Keratinocyte (primary cell): ENCODE data around the gene SPA17. TPM values are rescaled to one million over a fixed set of nuclear protein-coding genes. Genes with fewer than 3 reads are reported as not detected.

ENCODE experiments used
- DNase-seq: peaks from one replicate; pipeline ENCODE4 v3.0.0-alpha.2; 2011; ENCODE audit warnings: low read depth, missing footprints, low spot score
- FAIRE-seq: peaks from 2 replicates; lab custom pipeline; 2011; peaks lifted over from hg19 to GRCh38; lab: Jason Lieb, UNC
- H2AFZ ChIP-seq: 2 replicates; pipeline ENCODE4 v1.6.0; 2012; ENCODE audit warnings: low read length, control low read depth, inconsistent platforms; ENCODE audit not compliant: control insufficient read depth
- H3K27ac ChIP-seq: 2 replicates; pipeline ENCODE4 v1.5.1; 2011; ENCODE audit warnings: low read length; ENCODE audit not compliant: control insufficient read depth, insufficient read depth
- H3K27me3 ChIP-seq: 3 replicates; pipeline ENCODE4 v1.6.0; 2011; ENCODE audit warnings: low read length; ENCODE audit not compliant: control insufficient read depth, insufficient read depth; ENCODE audit errors: extremely low read depth
- H3K36me3 ChIP-seq, 2 experiments: 2 replicates in 1 of 2; 3 replicates in 1 of 2; pipeline ENCODE4 v1.5.1; 2011; ENCODE audit warnings: low read length in 2 of 2, mild to moderate bottlenecking in 1 of 2; ENCODE audit not compliant: control insufficient read depth in 2 of 2, insufficient read depth in 2 of 2; ENCODE audit errors: extremely low read depth in 1 of 2
- H3K4me1 ChIP-seq: 3 replicates; pipeline ENCODE4 v1.5.1; 2011; ENCODE audit warnings: low read length; ENCODE audit not compliant: control insufficient read depth, insufficient read depth; ENCODE audit errors: extremely low read depth
- H3K4me2 ChIP-seq: 3 replicates; pipeline ENCODE4 v1.6.0; 2011; ENCODE audit warnings: low read depth, low read length; ENCODE audit not compliant: control insufficient read depth, insufficient read depth; ENCODE audit errors: extremely low read depth
- H3K4me3 ChIP-seq, 3 experiments: fragments of 200-600 bp in 1 of 3; sonication (generic) in 1 of 3; 2 replicates in 2 of 3; 3 replicates in 1 of 3; pipeline ENCODE4 v1.5.1; 2011 to 2016; ENCODE audit warnings: low read length in 3 of 3, mild to moderate bottlenecking in 3 of 3, control low read depth in 2 of 3, inconsistent platforms in 1 of 3, low read depth in 1 of 3, mixed read lengths in 1 of 3, mixed run types in 1 of 3, moderate library complexity in 1 of 3; ENCODE audit not compliant: control insufficient read depth in 2 of 3, insufficient read depth in 2 of 3; ENCODE audit errors: extremely low read depth in 1 of 3
- H3K79me2 ChIP-seq: 2 replicates; pipeline ENCODE4 v1.6.0; 2012; ENCODE audit warnings: low read length; ENCODE audit not compliant: control insufficient read depth, insufficient read depth
- H3K9ac ChIP-seq: 3 replicates; pipeline ENCODE4 v1.6.0; 2011; ENCODE audit warnings: low read length; ENCODE audit not compliant: control insufficient read depth, insufficient read depth; ENCODE audit errors: extremely low read depth
- H3K9me1 ChIP-seq: 3 replicates; pipeline ENCODE4 v1.6.0; 2011; ENCODE audit warnings: low read length; ENCODE audit not compliant: control insufficient read depth, insufficient read depth; ENCODE audit errors: extremely low read depth
- H3K9me3 ChIP-seq: 2 replicates; pipeline ENCODE4 v1.5.1; 2012; ENCODE audit warnings: low read depth, low read length; ENCODE audit not compliant: control insufficient read depth
- H4K20me1 ChIP-seq: 3 replicates; pipeline ENCODE4 v1.6.0; 2011; ENCODE audit warnings: low read length; ENCODE audit not compliant: control insufficient read depth, insufficient read depth; ENCODE audit errors: extremely low read depth
- CTCF ChIP-seq, 3 experiments: IDR thresholded peaks in 1 of 3; conservative IDR thresholded peaks in 1 of 3; optimal IDR thresholded peaks in 1 of 3; 2 replicates in 2 of 3; 3 replicates in 1 of 3; pipeline versions ENCODE3 to v1.5.1; 2011; ENCODE audit warnings: low read length in 3 of 3, mild to moderate bottlenecking in 3 of 3, moderate library complexity in 2 of 3, control low read depth in 1 of 3, inconsistent platforms in 1 of 3; ENCODE audit not compliant: insufficient read depth in 2 of 3; ENCODE audit errors: extremely low read depth in 1 of 3
- EZH2 ChIP-seq: IDR thresholded peaks from one replicate; pipeline ENCODE4 v1.6.1; 2012; ENCODE audit warnings: inconsistent platforms, mild to moderate bottlenecking, low read length, moderate library complexity
- dilution Hi-C: fragments of 300-500 bp; cut with MboI; formaldehyde crosslinking; loops from one replicate; pipeline ENCODE4 v1.7.0; 2020; ENCODE audit warnings: low sequenced_read_pairs; ENCODE audit not compliant: extremely low pct_ligation_motif_present
- polyA plus RNA-seq, 5 experiments: library from polyadenylated mRNA; depleted of rRNA in 3 of 5; stranded (reverse) in 3 of 5; stranded (forward) in 1 of 5; unstranded in 1 of 5; fragments of >200 nt; gene quantifications; 1 replicate in 1 of 5; 2 replicates in 3 of 5; 3 replicates in 1 of 5; pipeline versions ENCODE4 v1.2.1 to v1.2.3, GENCODE V29; 2011 to 2012; ENCODE audit warnings: missing spikeins in 2 of 5, low read depth in 1 of 5, low replicate concordance in 1 of 5

The SPA17 gene
- polyA plus RNA-seq, 1 donor (not counting 4 experiments of a cell fraction or from before 2014, with no cell fraction given), result 19.5 TPM

DNA sequence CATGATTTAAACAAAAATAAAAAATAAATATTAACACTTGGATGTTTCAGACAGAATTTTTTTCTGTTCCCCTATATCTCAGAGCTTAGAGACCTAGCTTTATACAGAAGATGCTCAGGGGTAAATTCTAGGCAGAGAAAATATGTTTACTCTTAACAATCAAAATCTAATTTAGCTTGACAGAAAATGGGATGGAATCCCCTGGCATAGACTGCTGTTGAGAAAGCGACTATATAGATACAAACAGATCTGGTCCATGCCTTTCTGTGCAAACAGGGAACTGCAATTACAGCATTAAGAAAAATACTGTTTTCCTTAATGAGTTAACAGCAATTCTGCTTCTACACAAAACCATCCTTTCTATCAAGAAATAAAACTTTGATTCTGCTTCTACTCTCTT, 14.7 kb upstream of the SPA17 start:
- Histone ChIP-seq H3K4me3 (no peak overlapping the region), H3K4me2 (no peak overlapping the region), H3K36me3 (no peaks in the 10 kb centered on the region), H3K27me3 (no peaks in the 10 kb centered on the region), H3K4me1 (no peaks in the 10 kb centered on the region), H3K9ac (no peak overlapping the region), H2AFZ (no peak overlapping the region), H3K27ac (no peak overlapping the region), H3K9me1 (no peaks in the 10 kb centered on the region), H3K79me2 (no peaks in the 10 kb centered on the region), H3K9me3 (no peaks in the 10 kb centered on the region), H4K20me1 (no peaks in the 10 kb centered on the region)
- dilution Hi-C loops, result no loop called here
- FAIRE-seq (no peak), DNase-seq (no peak)
- no peak for TF ChIP-seq CTCF (optimal IDR thresholded peaks at IDR 0.05 in 1 of 3, IDR thresholded peaks at IDR 0.05 in 1 of 3, conservative IDR thresholded peaks at IDR 0.05 in 1 of 3; ENCODE audit: extremely low read depth in 1 of 3, insufficient read depth in 2 of 3, low read length in 3 of 3)
- no peak for TF ChIP-seq EZH2

- Histone ChIP-seq H3K9me1 (no peaks in the 10 kb centered on the region), H3K9me3 (no peaks in the 10 kb centered on the region), H4K20me1 (no peaks in the 10 kb centered on the region), H3K9ac (no peak overlapping the region), H3K27me3 (no peaks in the 10 kb centered on the region), H3K4me1 (no peaks in the 10 kb centered on the region), H3K27ac (no peak overlapping the region), H3K4me2 (no peak overlapping the region), H3K79me2 (no peaks in the 10 kb centered on the region), H3K4me3 (no peak overlapping the region), H2AFZ (no peak overlapping the region), H3K36me3 (no peaks in the 10 kb centered on the region)
- dilution Hi-C loops, result no loop called here
- no peak for FAIRE-seq
- TF ChIP-seq CTCF (optimal IDR thresholded peaks at IDR 0.05 in 1 of 3, IDR thresholded peaks at IDR 0.05 in 1 of 3, conservative IDR thresholded peaks at IDR 0.05 in 1 of 3; ENCODE audit: extremely low read depth in 1 of 3, insufficient read depth in 2 of 3, low read length in 3 of 3) (no peak), EZH2 (no peak)
- DNase-seq, result no peak
Measured at GRCh38 chr11:124661553-124661952, 12.2 kb upstream of the SPA17 start.
